NCI-H2107 treated with DMSO at 0.1 percent for 48 hours (cell line): ENCODE results near the gene SGTA.

Source experiments
- DNase-seq: peaks from one replicate; lab custom pipeline; 2025; ENCODE audit not compliant: unreplicated experiment; lab: John Stamatoyannopoulos, UW

The SGTA gene

GRCh38 chr19:2774083-2774679, 8.9 kb downstream of the SGTA start:
- no peak for DNase-seq

GRCh38 chr19:2771786-2772674, 11.0 kb downstream of the SGTA start:
- no peak for DNase-seq

GRCh38 chr19:2770055-2771013, 12.7 kb downstream of the SGTA start:
- no peak for DNase-seq

- DNase-seq: no peak
Measured at GRCh38 chr19:2769218-2769617, 13.9 kb downstream of the SGTA start.

- no peak for DNase-seq
Measured at GRCh38 chr19:2768365-2769132, 14.5 kb downstream of the SGTA start.

GRCh38 chr19:2767688-2768087, 15.4 kb downstream of the SGTA start:
- no peak for DNase-seq

DNA sequence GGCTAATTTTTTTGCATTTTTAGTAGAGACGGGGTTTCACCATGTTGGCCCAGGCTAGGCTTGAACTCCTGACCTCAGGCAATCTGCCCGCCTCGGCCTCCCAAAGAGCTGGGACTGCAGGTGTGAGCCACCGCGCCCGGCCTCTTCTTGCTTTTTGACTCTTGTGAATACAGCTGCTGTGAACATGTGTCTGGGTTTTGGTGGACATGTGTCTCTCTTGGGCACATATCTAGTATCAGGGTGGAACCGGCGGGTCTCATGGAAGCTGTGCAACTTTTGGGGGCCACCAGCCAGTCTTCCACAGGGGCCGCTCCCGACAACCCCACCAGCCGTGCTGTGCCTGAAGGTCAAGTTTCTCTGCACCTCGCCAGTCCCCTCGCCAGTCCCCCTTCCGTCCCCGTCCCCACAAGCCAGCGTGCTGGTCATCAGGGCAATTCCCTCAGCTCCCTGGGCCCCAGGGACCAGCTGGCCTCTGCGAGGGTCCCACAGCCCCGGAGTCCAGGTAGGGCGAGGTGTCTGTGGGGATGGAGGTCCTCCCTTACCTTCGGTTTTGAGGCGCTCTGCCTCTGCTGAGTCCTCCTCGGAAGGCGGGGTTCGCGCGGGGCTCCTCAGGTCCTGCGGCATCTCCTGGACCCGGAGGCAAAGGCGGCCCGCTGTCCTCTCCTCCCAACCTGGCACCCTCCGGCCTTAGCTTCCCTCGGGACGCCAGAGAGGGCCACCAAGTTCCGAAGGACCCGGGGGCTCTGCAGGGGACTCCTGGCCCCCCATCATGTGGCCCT, 16.3 kb downstream of the SGTA start:
- no peak for DNase-seq

DNA sequence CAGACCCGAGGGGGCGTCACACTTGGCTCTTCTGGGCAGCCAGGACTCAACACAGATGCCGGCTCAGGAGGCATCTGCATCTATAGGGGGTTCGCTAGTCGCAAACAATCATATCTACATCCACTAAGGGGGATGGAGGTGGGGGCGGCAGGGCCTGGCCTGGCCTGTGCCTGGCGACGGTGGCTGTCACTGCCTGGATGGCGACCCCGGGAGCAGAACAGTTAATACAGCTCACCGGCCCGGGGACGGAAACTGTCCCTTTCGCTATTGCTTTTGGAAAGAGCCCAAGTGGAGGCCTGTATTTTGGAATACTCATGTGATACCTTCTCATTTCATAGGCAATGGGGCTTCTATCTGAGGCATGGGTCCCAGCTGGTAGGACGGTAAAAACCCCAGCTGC, 17.7 kb downstream of the SGTA start:
- DNase-seq: no peak

DNA sequence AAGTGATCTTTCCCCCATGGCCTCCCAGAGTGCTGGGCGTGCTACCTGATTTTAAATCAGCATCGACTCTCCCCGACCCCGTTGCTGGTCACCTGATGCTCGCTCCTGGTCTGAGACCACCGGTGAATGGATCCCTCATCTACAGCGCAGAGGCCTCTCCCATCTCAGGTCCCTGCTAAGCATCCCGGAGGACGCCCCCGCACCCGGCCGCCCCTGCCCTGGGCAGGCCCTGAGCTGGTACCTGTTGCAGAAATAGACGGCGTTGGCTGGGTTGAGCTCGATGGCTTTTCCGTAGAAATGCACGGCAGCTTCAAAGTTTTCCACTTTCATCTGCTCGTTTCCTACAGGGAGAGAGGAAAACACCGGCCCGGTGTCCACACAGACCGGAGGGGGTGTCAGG, 18.1 kb downstream of the SGTA start:
- DNase-seq: no peak

DNA sequence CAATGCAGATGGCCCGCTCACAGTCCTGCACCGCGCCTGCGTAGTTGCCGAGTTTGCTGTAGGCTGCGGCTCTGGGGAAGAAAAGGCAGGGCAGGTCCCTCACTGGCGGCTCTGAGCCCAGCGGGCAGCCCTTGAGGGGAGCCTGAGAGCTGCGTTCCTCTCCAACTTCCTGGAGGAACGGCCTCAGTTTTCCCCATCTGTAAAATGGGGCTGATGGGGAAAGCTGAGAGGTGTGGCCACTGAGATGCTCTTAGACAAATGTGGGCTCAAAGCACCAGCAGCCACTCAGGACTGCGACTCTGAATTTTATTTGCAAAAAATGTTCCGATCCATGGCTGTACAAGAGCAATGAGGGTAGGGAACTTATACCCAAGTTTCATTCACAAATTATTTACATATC, 19.4 kb downstream of the SGTA start:
- no peak for DNase-seq

GRCh38 chr19:2762783-2763496, 20.1 kb downstream of the SGTA start:
- DNase-seq: no peak

DNA sequence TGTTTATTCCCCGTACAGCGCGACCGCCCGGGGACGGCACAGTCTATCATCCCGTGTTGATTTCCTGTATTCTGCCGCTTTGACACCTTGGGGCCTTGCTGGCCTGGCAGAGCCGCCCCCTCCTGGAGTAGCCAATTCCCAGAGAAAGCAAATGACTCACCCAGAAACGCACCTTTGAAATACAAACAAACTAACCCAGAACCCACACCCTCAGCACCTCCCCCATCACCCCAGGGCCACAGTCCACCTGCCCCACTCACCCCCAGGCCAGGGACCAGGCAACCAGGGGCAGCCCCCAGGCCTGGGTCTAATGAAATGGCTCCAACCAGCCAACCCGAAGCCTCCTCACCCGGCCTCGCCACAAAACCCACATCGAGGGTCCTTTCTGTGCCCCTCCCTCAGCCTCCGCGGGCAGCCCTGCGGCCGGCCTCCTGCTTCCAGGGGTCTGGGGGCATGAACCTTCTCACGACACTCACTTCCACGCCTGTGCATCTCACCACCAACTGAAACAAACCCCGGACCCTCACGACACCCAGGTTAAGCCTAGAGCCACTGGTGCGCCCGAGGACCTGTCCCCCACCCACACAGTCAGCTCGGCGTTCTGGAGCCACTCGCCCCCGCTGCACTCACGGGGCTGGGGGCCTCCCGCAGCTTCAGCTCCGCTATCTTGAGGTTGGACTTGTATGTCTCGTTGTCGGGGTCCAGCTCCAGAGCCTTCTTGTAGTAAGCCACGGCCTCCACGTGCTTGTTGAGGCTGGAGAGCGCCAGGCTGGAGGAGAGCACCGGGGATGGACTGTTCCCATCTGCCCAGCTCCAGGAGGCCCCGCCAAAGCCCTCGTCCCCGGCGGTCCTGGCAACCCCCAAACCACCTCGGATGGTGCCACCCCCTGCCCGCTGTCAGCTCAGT, 20.9 kb downstream of the SGTA start:
- no peak for DNase-seq

GRCh38 chr19:2761309-2761677, 21.8 kb downstream of the SGTA start:
- DNase-seq: no peak

- no peak for DNase-seq
Measured at GRCh38 chr19:2759965-2760364, 23.1 kb downstream of the SGTA start.

GRCh38 chr19:2759362-2759761, 23.7 kb downstream of the SGTA start:
- no peak for DNase-seq

GRCh38 chr19:2758601-2759313, 24.3 kb downstream of the SGTA start:
- DNase-seq: no peak

GRCh38 chr19:2756921-2757881, 25.9 kb downstream of the SGTA start:
- no peak for DNase-seq
